Body of pancreas (tissue), 4 donors: ENCODE measurements around the gene ART1.

ENCODE experiments used
- POLR2A ChIP-seq, 3 donors: fragments of 450-650 bp; IDR thresholded peaks; one replicate each; pipeline ENCODE4 v1.6.1; 2016; ENCODE audit warnings: antibody characterized with exemption in 3 of 3, mild to moderate bottlenecking in 2 of 3
- TF ChIP-seq, protein P1 (sequence below), 7 experiments: fragments of 450-650 bp in 4 of 7; fragments of 200-600 bp in 3 of 7; sonication (generic) in 3 of 7; IDR thresholded peaks; one replicate each; pipeline ENCODE4 v1.5.1; 2016 to 2019; ENCODE audit warnings: antibody characterized with exemption in 7 of 7

DNA sequence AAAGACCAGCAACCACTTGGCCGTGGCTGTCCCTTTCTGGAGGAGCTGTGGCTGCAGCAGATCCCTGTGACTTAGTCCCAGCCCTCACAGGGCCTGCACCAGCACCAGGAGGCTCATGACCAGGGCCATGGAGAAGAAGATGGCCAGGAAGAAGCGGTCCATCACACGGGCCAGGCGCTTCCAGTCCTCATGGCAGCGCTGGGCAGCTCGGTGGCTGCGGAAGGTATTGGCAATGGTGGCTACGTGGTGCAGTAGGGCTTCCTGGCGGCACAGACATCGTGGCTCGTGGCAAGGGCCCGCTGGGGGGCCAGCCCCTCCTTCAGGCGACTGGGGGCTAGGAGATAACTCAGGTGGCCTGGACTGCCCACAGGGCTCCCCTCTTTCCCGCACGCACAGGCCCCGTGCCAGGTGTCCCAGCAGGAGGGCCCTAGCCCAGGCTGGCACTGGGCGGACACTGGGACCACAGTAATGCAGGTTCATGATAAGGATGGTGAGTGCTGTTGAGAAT is 21.1 kb downstream of the ART1 start:
- TF ChIP-seq, protein P1, sequence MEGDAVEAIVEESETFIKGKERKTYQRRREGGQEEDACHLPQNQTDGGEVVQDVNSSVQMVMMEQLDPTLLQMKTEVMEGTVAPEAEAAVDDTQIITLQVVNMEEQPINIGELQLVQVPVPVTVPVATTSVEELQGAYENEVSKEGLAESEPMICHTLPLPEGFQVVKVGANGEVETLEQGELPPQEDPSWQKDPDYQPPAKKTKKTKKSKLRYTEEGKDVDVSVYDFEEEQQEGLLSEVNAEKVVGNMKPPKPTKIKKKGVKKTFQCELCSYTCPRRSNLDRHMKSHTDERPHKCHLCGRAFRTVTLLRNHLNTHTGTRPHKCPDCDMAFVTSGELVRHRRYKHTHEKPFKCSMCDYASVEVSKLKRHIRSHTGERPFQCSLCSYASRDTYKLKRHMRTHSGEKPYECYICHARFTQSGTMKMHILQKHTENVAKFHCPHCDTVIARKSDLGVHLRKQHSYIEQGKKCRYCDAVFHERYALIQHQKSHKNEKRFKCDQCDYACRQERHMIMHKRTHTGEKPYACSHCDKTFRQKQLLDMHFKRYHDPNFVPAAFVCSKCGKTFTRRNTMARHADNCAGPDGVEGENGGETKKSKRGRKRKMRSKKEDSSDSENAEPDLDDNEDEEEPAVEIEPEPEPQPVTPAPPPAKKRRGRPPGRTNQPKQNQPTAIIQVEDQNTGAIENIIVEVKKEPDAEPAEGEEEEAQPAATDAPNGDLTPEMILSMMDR (IDR thresholded peaks at IDR 0.05): no peak
- TF ChIP-seq POLR2A (IDR thresholded peaks at IDR 0.05): no peak
